GM19099 (cell line): ENCODE results near the gene DUOXA2.

Experiments
- POLR2A ChIP-seq: IDR thresholded peaks from 3 replicates; pipeline ENCODE4 v1.6.1; 2011; ENCODE audit warnings: low read depth; ENCODE audit not compliant: insufficient read length; ENCODE audit errors: extremely low read depth

DUOXA2 gene

DNA sequence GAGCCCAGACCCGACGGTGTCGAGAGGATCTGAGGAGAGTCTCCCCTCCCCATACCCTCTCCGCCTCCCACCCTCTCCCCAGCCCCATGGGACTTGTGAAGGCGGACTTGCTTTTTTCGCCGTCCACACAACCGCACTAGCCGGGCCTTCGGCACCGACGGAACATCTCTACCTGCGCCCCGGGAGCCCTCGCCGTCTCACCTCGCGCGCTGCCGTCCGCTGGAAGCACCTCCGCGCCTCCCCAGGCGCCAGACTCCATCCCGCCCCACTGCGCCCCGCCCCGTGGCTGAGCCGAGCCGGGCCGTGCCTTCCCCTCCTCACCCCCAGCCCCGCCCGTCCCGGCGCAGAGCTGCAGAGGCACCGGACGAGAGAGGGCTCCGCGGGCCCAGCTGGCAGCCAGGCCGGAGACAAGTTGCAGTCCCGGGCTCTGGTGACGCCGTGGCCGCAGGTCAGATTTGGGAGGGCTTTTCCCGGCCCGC lies 15.6 kb downstream of the DUOXA2 start, which contains the start of the genes DUOX1 and DUOXA1:
Gene DUOX1, plus strand, starts transcription at position 344 of the 479 bp plus-strand sequence. CDS start 1,973 bp downstream, outside the sequence.
Gene DUOXA1, minus strand, starts transcription at position 229 of the 479 bp plus-strand sequence. CDS start 6,865 bp downstream, outside the sequence.
- TF ChIP-seq POLR2A = no peak

DNA sequence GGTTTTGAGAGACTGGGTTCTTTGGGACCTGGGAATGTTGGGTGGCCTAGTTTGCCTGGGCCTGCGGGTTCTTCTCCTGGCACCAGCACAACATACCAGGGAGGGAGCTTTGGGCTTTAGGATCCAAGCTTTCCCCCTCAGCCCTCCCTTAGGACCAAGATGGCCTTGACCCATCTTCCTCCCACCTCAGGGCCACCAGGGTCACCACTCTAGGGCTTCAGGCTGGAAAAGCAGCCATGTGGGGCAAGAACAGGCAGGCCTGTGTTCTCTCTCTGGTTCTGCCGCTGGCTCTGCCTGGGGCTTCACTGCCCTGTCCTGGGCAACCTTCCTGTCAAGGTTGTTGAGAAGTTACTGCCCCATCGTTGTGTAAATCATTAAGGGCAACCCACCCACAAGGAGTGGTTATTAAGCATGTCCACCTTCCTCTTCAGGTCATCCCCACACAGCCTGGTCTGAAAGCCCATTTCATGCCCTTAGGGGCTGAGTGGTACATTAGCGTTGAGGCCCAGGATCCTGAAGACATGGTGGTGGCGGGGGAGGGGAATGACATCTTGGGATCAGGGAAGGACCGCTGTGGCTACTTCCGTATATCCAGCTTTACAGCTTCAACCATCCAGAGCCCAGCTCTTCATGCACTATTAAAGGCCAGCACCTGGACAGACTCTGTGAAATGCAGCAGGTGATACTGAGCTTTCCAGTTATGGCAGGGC lies 16.3 kb downstream of the DUOXA2 start:
- TF ChIP-seq POLR2A = no peak

DNA sequence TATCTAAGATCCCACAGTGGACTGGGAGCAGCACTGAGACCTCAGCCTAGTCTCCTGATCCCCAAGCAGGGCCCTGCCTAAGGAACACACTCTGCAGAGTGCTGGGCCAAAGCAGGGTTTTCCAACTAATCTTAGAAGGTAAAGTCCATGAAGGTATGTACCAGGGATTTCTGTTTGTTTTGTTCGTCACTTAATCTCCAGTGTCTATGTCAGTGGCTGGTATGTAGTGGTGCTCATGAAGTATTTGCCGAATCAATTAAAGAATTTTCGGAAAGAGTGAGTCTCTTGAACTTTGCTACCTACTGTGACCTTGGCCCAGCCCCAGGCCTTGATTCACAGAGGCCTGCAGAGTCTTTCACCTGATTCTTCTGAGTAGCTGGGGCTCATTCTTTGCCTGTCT lies 17.4 kb downstream of the DUOXA2 start:
- no peak for TF ChIP-seq POLR2A

DNA sequence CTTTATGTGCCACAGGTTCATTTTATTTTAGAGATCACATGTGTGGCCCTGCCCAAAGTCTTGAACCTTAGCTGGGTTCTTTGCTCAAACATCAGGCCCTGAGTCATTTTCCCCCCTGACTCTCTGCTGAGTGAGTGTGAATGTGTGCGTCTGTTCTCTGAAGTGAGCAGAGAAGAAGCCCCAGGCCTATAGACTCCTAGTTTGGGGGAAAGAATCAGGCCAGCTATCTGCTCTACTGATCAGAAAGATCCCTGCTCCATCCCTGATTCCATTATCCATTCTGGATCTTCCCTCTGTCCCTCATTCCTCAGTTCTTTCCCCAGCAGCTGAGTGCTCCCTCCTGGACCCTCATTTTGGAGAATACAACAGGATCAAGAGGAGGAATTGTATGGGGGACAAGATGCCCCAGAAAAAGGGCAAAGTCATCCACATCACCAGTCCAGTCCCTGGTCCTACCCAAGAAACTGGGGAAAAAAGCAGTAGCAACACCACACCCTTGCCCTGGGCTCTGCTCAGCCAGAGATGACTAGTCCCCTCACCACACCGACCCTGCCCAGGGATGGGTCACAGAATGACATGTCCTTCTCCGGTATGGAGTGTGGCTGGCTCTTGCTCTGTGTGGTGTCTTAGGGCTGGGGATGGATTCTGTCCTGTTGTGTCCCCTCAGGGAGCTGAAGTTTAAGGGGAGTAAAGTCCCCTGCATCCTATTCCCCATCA lies 18.9 kb downstream of the DUOXA2 start:
- TF ChIP-seq POLR2A = no peak

DNA sequence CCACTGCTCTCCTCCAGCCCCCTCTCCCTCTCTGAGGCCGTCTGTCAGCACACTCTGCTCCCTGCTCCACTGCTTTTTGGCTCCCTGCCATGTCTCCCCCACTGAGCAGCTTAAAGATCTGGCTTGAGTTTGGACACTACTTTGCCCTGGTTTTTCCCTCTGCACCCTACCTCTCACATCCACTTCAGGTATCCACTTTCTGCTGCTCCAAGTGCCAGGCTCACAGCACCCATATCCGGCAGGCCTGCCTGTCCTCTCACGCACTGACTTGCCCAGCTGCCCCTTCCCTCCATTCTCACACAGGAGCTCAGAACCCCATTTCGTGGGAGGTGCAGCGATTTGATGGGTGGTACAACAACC lies 19.4 kb downstream of the DUOXA2 start:
- no peak for TF ChIP-seq POLR2A

DNA sequence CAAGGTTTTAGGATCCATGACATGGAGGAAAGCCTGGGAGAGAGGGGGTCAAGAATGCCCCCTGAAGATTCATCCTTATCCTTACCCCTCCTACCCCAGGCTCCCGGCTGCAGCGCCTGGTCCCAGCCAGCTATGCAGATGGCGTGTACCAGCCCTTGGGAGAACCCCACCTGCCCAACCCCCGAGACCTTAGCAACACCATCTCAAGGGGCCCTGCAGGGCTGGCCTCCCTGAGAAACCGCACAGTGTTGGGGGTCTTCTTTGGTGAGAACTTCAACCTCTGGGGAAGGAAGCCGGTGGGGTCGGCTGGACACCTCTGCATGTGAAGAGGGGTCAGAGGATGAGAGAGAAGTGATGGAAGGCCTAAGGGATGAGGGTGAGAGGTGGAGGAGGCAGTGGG lies 19.9 kb downstream of the DUOXA2 start:
- TF ChIP-seq POLR2A = no peak

DNA sequence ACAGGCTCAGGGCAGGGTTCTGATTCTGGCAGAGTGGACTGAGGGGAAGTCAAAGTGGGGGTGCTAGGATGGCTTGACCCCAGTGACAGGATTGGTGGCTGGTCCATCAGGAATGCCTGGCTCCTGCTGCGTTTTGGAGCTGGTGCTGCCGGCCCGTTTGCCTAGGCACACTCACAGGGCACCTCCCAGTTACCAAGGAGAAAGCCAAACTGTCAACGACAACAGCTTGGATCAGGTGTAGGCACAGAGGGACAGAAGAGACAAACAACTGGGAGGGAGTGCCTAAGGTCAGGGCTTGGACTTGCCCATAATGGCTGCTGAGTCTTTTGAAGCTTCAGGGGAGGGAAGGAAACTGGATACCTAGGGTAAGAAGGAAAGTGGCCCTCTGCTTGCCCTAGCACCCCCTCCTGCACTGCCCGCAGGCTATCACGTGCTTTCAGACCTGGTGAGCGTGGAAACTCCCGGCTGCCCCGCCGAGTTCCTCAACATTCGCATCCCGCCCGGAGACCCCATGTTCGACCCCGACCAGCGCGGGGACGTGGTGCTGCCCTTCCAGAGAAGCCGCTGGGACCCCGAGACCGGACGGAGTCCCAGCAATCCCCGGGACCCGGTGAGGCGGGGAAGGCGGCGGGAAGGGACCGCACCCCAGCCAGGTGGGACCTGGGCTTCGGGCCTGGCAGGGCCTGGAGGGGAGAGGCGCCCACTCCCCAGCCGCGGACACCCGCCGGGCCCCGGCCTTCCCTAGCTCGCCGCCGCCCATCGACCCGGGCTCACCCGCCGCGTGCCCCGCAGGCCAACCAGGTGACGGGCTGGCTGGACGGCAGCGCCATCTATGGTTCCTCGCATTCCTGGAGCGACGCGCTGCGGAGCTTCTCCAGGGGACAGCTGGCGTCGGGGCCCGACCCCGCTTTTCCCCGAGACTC lies 20.8 kb downstream of the DUOXA2 start:
- TF ChIP-seq POLR2A = no peak

DNA sequence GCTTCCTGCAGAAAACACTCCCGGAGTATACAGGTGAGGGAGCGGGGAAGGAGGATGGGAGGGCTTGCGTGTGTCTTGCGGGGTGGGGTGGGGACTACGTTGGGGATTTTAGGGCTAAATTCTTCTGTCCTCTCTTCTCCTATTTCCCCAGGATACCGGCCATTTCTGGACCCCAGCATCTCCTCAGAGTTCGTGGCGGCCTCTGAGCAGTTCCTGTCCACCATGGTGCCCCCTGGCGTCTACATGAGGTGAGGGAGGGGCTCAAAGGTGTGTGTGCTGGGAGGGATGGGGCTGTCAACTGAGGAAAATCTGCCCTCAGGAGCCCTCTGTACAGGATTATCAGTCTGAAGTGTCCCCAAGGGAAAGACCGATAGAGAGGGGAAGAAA lies 22.2 kb downstream of the DUOXA2 start:
- no peak for TF ChIP-seq POLR2A

DNA sequence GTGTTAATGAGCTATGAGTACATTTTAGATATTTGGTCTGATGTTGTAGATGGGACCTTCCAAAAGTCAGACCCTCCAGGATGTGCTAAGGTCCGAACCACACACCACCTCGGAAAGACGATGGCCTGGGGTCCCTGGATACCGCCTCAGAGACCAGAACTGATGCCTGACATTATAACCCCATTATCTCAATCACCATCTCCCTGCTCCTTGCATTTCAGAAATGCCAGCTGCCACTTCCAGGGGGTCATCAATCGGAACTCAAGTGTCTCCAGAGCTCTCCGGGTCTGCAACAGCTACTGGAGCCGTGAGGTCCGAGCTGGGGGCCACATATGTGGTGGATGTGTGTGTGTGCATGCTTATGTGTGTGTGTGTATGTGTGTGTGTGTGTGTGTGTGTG lies 23.6 kb downstream of the DUOXA2 start:
- TF ChIP-seq POLR2A = no peak

DNA sequence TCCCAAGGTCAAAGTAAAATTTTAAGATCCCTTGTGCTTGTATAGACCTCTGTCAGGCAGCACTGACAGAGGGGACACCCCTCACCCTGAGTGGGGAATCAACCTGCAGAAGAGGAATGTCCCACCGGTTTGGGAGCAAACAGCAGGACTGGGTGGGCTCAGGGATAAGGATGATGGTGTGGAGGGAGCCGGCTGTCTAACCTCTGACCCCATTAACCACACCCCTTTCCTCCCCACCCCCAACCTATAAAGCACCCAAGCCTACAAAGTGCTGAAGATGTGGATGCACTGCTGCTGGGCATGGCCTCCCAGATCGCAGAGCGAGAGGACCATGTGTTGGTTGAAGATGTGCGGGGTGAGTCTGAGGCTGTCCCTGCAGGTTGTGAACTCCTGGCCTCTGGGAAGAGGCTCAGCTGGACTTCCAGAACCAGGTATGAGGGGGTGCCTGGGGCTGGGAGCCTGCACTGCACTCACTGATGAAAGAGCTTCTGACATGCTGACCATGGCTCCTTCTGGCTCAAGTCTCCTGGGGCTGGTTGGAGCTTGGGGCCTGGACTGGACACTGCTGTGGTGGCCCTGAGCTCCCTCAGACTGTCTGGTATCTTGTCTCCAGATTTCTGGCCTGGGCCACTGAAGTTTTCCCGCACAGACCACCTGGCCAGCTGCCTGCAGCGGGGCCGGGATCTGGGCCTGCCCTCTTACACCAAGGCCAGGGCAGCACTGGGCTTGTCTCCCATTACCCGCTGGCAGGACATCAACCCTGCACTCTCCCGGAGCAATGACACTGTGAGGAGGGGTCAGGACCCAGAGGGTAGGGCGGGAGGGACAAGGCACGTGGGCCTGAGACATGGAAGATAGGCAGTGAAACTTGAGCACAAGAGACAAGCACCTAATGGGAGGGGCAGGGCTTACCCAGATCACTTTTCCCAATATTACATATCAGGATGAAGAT lies 25.0 kb downstream of the DUOXA2 start:
- TF ChIP-seq POLR2A = no peak

DNA sequence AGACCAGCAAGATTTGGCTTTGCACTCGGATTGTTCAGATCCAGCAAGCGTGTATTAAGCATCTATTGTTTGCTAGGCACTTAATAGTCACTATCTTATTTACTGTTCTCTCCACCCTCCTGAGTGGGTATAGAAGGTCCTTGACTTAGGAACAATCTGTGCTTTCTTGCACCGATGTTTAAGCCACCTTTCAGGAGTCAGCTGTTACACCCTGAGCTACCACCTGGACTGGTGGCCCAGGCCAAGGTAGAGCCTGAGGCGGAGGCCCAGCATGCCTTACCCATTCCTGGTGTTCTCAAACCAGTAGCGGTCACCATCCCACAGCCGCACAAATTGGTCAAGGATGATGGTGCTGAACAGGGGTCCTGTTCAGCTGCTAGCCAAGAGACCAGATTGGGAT lies 25.6 kb downstream of the DUOXA2 start:
- TF ChIP-seq POLR2A = no peak

DNA sequence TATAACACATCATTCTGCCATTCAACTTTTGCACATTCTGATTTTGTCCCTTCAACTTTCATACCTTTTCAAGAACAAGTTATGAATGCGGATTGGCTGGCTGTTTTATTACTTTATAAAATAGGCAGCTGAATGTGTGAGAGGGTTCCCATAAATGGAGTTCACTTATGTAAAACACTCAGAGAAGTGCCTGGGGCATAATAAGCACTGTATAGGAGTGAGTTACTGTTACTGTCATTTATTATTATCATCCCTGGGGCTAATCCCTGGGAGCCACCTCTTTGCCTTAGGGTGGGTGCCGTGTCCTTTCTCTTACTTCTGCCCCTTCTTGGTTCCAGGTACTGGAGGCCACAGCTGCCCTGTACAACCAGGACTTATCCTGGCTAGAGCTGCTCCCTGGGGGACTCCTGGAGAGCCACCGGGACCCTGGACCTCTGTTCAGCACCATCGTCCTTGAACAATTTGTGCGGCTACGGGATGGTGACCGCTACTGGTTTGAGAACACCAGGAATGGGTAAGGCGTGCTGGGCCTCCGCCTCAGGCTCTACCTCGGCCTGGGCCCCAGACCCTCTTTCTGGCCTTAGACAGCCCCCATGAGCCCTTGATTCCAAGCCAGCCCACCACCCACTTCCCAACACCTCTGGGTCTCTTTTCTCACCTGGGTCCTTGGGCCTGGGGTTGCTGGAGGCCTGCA lies 26.6 kb downstream of the DUOXA2 start:
- TF ChIP-seq POLR2A = no peak

DNA sequence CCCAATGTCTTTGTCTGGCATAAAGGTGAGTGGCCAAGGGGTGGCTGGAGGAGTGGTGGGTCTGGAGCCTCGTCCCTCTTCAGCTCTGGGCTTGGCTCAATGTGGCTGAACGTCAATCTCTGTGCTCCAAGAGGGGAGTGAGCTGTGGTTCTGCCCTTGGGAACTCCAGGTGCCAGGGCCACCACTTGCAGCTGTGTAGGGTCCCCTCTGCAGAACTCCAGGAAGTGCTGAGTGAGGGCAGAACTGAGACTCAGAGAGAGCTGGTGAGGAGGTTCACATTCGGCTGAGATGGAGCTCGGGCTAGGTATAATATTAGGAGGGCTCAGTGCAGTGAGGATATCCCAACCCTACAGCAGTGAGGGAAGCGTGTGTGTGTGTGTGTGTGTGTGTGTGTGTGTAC lies 27.3 kb downstream of the DUOXA2 start:
- no peak for TF ChIP-seq POLR2A
